Astrocyte (in vitro differentiated cells and primary cell): ENCODE results near the gene DRGX. TPM values are rescaled to one million over a fixed set of nuclear protein-coding genes. Genes with fewer than 3 reads are reported as not detected.

Source experiments
- DNase-seq: peaks from one replicate; pipeline ENCODE4 v3.0.0-alpha.2; 2010; ENCODE audit warnings: low read depth
- FAIRE-seq: peaks from 2 replicates; lab custom pipeline; 2011; peaks lifted over from hg19 to GRCh38; lab: Jason Lieb, UNC
- H2AFZ ChIP-seq: 2 replicates; pipeline ENCODE4 v1.6.0; 2012; ENCODE audit warnings: low read depth, low read length, inconsistent platforms
- H3K27ac ChIP-seq: 2 replicates; pipeline ENCODE4 v1.5.1; 2011; ENCODE audit warnings: low read depth, low read length, inconsistent platforms
- H3K27me3 ChIP-seq: 2 replicates; pipeline ENCODE4 v1.6.0; 2011; ENCODE audit warnings: low read length, inconsistent platforms; ENCODE audit not compliant: insufficient read depth
- H3K36me3 ChIP-seq: 2 replicates; pipeline ENCODE4 v1.5.1; 2011; ENCODE audit warnings: low read length, inconsistent platforms; ENCODE audit not compliant: insufficient read depth
- H3K4me1 ChIP-seq: 2 replicates; pipeline ENCODE4 v1.5.1; 2011; ENCODE audit warnings: low read length, inconsistent platforms; ENCODE audit not compliant: insufficient read depth
- H3K4me2 ChIP-seq: 2 replicates; pipeline ENCODE4 v1.6.0; 2012; ENCODE audit warnings: low read length, inconsistent platforms
- H3K4me3 ChIP-seq: 2 replicates; pipeline ENCODE4 v1.5.1; 2011; ENCODE audit warnings: low read depth, mild to moderate bottlenecking, low read length, inconsistent platforms; ENCODE audit not compliant: insufficient read depth
- H3K79me2 ChIP-seq: 2 replicates; pipeline ENCODE4 v1.6.0; 2012; ENCODE audit warnings: mild to moderate bottlenecking, low read length, inconsistent platforms; ENCODE audit not compliant: insufficient read depth
- H3K9ac ChIP-seq: 2 replicates; pipeline ENCODE4 v1.6.0; 2012; ENCODE audit warnings: mild to moderate bottlenecking, low read length, inconsistent platforms
- H3K9me3 ChIP-seq: 2 replicates; pipeline ENCODE4 v1.5.1; 2012; ENCODE audit warnings: low read depth, mild to moderate bottlenecking, low read length, inconsistent platforms; ENCODE audit not compliant: insufficient read depth
- H4K20me1 ChIP-seq: 2 replicates; pipeline ENCODE4 v1.6.0; 2012; ENCODE audit warnings: low read length, inconsistent platforms; ENCODE audit not compliant: insufficient read depth
- H3K27ac Mint-ChIP-seq: one replicate; pipeline ENCODE4 v1.8.0; 2021; ENCODE audit warnings: mild to moderate bottlenecking, mixed read lengths; ENCODE audit not compliant: unreplicated experiment
- H3K27me3 Mint-ChIP-seq: one replicate; pipeline ENCODE4 v1.8.0; 2021; ENCODE audit warnings: low read depth, mixed read lengths; ENCODE audit not compliant: unreplicated experiment
- H3K36me3 Mint-ChIP-seq: one replicate; pipeline ENCODE4 v1.8.0; 2021; ENCODE audit warnings: low read depth, mixed read lengths; ENCODE audit not compliant: unreplicated experiment
- H3K4me1 Mint-ChIP-seq: one replicate; pipeline ENCODE4 v1.8.0; 2021; ENCODE audit warnings: low read depth, mixed read lengths; ENCODE audit not compliant: unreplicated experiment
- H3K4me3 Mint-ChIP-seq: one replicate; pipeline ENCODE4 v1.8.0; 2021; ENCODE audit warnings: mild to moderate bottlenecking, moderate library complexity, mixed read lengths; ENCODE audit not compliant: unreplicated experiment
- H3K9me3 Mint-ChIP-seq: one replicate; pipeline ENCODE4 v1.8.0; 2021; ENCODE audit warnings: mild to moderate bottlenecking, mixed read lengths; ENCODE audit not compliant: unreplicated experiment
- CTCF ChIP-seq: IDR thresholded peaks from 2 replicates; pipeline ENCODE4 v1.5.1; 2011; ENCODE audit warnings: low read depth, mild to moderate bottlenecking, inconsistent platforms, low read length, moderate library complexity; ENCODE audit not compliant: insufficient read depth
- EZH2 ChIP-seq: IDR thresholded peaks from 2 replicates; pipeline ENCODE4 v1.6.1; 2012; ENCODE audit warnings: mild to moderate bottlenecking, low read length, inconsistent platforms; ENCODE audit not compliant: insufficient read depth
- total RNA-seq: library from RNA; stranded (reverse); gene quantifications from 2 replicates; pipeline ENCODE4 v1.2.1, GENCODE V29; 2021

DRGX gene
- total RNA-seq, 1 donor from 2014 or later = not detected

DNA sequence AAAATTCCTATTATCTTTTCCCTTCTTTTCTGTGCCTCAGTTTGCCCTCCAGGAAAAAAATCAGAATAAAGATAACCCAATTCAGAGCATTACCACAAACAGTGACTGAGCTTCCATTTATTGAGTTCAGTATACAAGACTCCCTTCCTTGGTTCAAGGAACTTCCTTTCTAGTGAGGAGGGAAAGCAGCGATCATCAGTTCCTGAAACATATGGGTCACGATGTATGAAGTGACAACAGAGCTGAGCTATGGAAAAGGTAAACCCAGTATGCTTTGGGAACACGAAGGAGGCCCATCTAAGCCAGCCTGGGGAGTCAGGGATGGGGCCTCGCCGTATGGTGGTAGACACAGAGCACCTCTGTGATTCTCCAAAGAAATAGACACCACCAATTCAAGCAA, 81.1 kb downstream of the DRGX start:
- Mint-ChIP-seq H3K9me3 (no peaks in the 10 kb centered on the region), H3K36me3 (no peaks in the 10 kb centered on the region), H3K27me3 (peaks cover 38% of the 10 kb centered on the region), H3K4me1 (no peaks in the 10 kb centered on the region), H3K27ac (no peak overlapping the region), H3K4me3 (no peak overlapping the region)
- no peak overlapping the region for H3K27ac ChIP-seq
- no peaks in the 10 kb centered on the region for H3K9me3 ChIP-seq
- H3K4me3 ChIP-seq = no peak overlapping the region
- H3K4me2 ChIP-seq = no peak overlapping the region
- no peaks in the 10 kb centered on the region for H4K20me1 ChIP-seq
- no peak overlapping the region for H2AFZ ChIP-seq
- H3K27me3 ChIP-seq = no peaks in the 10 kb centered on the region
- H3K4me1 ChIP-seq = no peaks in the 10 kb centered on the region
- no peak overlapping the region for H3K9ac ChIP-seq
- H3K36me3 ChIP-seq = no peaks in the 10 kb centered on the region
- no peaks in the 10 kb centered on the region for H3K79me2 ChIP-seq
- TF ChIP-seq EZH2 = no peak
- TF ChIP-seq CTCF = no peak
- FAIRE-seq (no peak), DNase-seq (no peak)

Other genes with a start within 250 kb of the DRGX start
- not detected in 2 replicates for gene TMEM273, start 207.7 kb downstream of the DRGX start, total RNA-seq
- gene C10orf71, start 96.9 kb downstream of the DRGX start, total RNA-seq = not detected in 2 replicates
- 20.1 and 22.3 TPM in 2 replicates for gene ERCC6, start 143.0 kb upstream of the DRGX start, total RNA-seq
- gene SLC18A3, start 214.2 kb upstream of the DRGX start, total RNA-seq = 1.0 and 4.6 TPM in 2 replicates
- 0.12 and 1.00 TPM in 2 replicates for gene CHAT, start 217.9 kb upstream of the DRGX start, total RNA-seq